GM23338 (cell line): ENCODE data around the gene GCNT2. TPM values are rescaled to one million over a fixed set of nuclear protein-coding genes. Genes with fewer than 3 reads are reported as not detected.
A peak's percentile ranks its signal among the peaks of the same experiment; 100 is the strongest.

ENCODE experiments used
- ATAC-seq: fragments of 200-7000 bp; cut with Tn5 transposase; 3 replicates; pipeline ENCODE4 v1.9.1; 2020
- DNase-seq: peaks from one replicate; pipeline ENCODE4 v3.0.0-alpha.2; 2015; ENCODE audit warnings: low spot score
- H2AFZ ChIP-seq: fragments of 200-600 bp; sonication (generic); 2 replicates; pipeline ENCODE4 v1.8.0; 2016; ENCODE audit warnings: antibody characterized with exemption, mild to moderate bottlenecking, moderate library complexity
- H3F3A ChIP-seq: fragments of 200-600 bp; sonication (generic); replicated peaks from 2 replicates; pipeline ENCODE4 v1.8.0; 2017; ENCODE audit warnings: antibody characterized with exemption, mixed run types, low read depth
- H3K27ac ChIP-seq: fragments of 200-600 bp; sonication (generic); 2 replicates; pipeline ENCODE4 v1.6.1; 2016; ENCODE audit warnings: low read depth
- H3K27me3 ChIP-seq: fragments of 200-600 bp; sonication (generic); 2 replicates; pipeline ENCODE4 v1.8.0; 2016; ENCODE audit warnings: mild to moderate bottlenecking, mixed run types, moderate library complexity; ENCODE audit not compliant: insufficient read depth
- H3K36me3 ChIP-seq: fragments of 200-600 bp; sonication (generic); 2 replicates; pipeline ENCODE4 v1.8.0; 2016; ENCODE audit warnings: mild to moderate bottlenecking; ENCODE audit not compliant: insufficient read depth
- H3K4me1 ChIP-seq: fragments of 200-600 bp; sonication (generic); 2 replicates; pipeline ENCODE4 v1.8.0; 2016; ENCODE audit warnings: mild to moderate bottlenecking, moderate library complexity; ENCODE audit not compliant: insufficient read depth
- H3K4me2 ChIP-seq: fragments of 200-600 bp; sonication (generic); 2 replicates; pipeline ENCODE4 v1.7.1; 2017; ENCODE audit warnings: mixed run types
- H3K4me3 ChIP-seq: fragments of 200-600 bp; sonication (generic); 2 replicates; pipeline ENCODE4 v1.6.1; 2016; ENCODE audit warnings: mixed run types
- H3K79me2 ChIP-seq: fragments of 200-600 bp; sonication (generic); replicated peaks from 2 replicates; pipeline ENCODE4 v1.8.0; 2017; ENCODE audit warnings: mild to moderate bottlenecking; ENCODE audit not compliant: insufficient read depth
- H3K9me2 ChIP-seq: fragments of 200-600 bp; sonication (generic); 2 replicates; pipeline ENCODE4 v1.8.0; 2017; ENCODE audit not compliant: insufficient read depth
- H4K20me1 ChIP-seq: fragments of 200-600 bp; sonication (generic); replicated peaks from 2 replicates; pipeline ENCODE4 v1.8.0; 2017; ENCODE audit warnings: mild to moderate bottlenecking; ENCODE audit not compliant: insufficient read depth
- H3K27ac Mint-ChIP-seq: 2 replicates; pipeline ENCODE4 v1.8.0; 2020; ENCODE audit warnings: inconsistent platforms, mild to moderate bottlenecking, moderate library complexity, mixed read lengths
- H3K27me3 Mint-ChIP-seq: 3 replicates; pipeline ENCODE4 v1.8.0; 2022; ENCODE audit warnings: low read depth, mild to moderate bottlenecking, moderate library complexity, mixed read lengths, inconsistent platforms; ENCODE audit not compliant: insufficient read depth, poor library complexity
- H3K36me3 Mint-ChIP-seq: 3 replicates; pipeline ENCODE4 v1.8.0; 2021; ENCODE audit warnings: low read depth, mild to moderate bottlenecking, inconsistent platforms, moderate library complexity, mixed read lengths
- H3K4me1 Mint-ChIP-seq: 3 replicates; pipeline ENCODE4 v1.8.0; 2020; ENCODE audit warnings: mild to moderate bottlenecking, inconsistent platforms, mixed read lengths
- H3K4me3 Mint-ChIP-seq: 3 replicates; pipeline ENCODE4 v1.8.0; 2021; ENCODE audit warnings: moderate library complexity, mild to moderate bottlenecking, inconsistent platforms, mixed read lengths
- H3K9me3 Mint-ChIP-seq: 3 replicates; pipeline ENCODE4 v1.8.0; 2020; ENCODE audit warnings: moderate library complexity, mild to moderate bottlenecking, inconsistent platforms, mixed read lengths
- EZH2phosphoT487 ChIP-seq: fragments of 200-600 bp; sonication (generic); IDR thresholded peaks from one replicate; pipeline ENCODE4 v1.8.1; 2018; ENCODE audit warnings: antibody characterized with exemption; ENCODE audit not compliant: unreplicated experiment
- JUNB ChIP-seq: IDR thresholded peaks from one replicate; pipeline ENCODE4 v1.6.1; 2016; ENCODE audit warnings: antibody characterized with exemption; ENCODE audit not compliant: unreplicated experiment
- REST ChIP-seq: IDR thresholded peaks from one replicate; pipeline ENCODE4 v1.6.1; 2018; ENCODE audit warnings: antibody characterized with exemption; ENCODE audit not compliant: unreplicated experiment
- ZNF462 ChIP-seq: fragments of 250-450 bp; sonication (Bioruptor Pico); IDR thresholded peaks from 2 replicates; pipeline ENCODE4 v1.5.0; 2020; ENCODE audit warnings: mild to moderate bottlenecking, moderate library complexity
- polyA plus RNA-seq: library from polyadenylated mRNA; unstranded; fragments of >200 nt; fragmentation: Nextera tagmentation; extraction: Ambion mirVana; gene quantifications from 2 replicates; pipeline ENCODE4 v1.2.1, GENCODE V29; 2016
- total RNA-seq: library from RNA; depleted of rRNA; stranded (reverse); fragments of >200 nt; shearing (Covaris generic); gene quantifications from 2 replicates; pipeline ENCODE4 v1.2.3, GENCODE V29; 2014

GCNT2 gene
- total and polyA plus RNA-seq, 2 experiments from 2014 or later = 28.3 to 137 TPM

- peaks cover 16% of the 10 kb centered on the region for H3K27me3 Mint-ChIP-seq
- H3K4me3 Mint-ChIP-seq = no peak overlapping the region
- peaks cover 13% of the 10 kb centered on the region for H4K20me1 ChIP-seq
- H3K9me2 ChIP-seq = no peaks in the 10 kb centered on the region
- peaks cover 28% of the 10 kb centered on the region for H3F3A ChIP-seq
- H3K4me1 ChIP-seq = peaks cover 83% of the 10 kb centered on the region
- H3K27me3 ChIP-seq = no peaks in the 10 kb centered on the region
- no peak overlapping the region for H3K4me3 ChIP-seq
- no peaks in the 10 kb centered on the region for H3K9me3 Mint-ChIP-seq
- TF ChIP-seq EZH2phosphoT487 (no peak), JUNB (no peak), ZNF462 (no peak), REST (no peak)
- H3K79me2 ChIP-seq = peaks cover 82% of the 10 kb centered on the region
- peak overlapping the region; percentile 87; the same call in 1 of the 2 replicates for H3K27ac ChIP-seq
- DNase-seq (no peak), ATAC-seq (no peak)
- no peaks in the 10 kb centered on the region for H3K36me3 ChIP-seq
- peaks cover 63% of the 10 kb centered on the region for H3K4me1 Mint-ChIP-seq
- no peak overlapping the region for H3K4me2 ChIP-seq
- peaks cover 41% of the 10 kb centered on the region for H3K36me3 Mint-ChIP-seq
- no peak overlapping the region for H2AFZ ChIP-seq
- no peak overlapping the region; the same call in 1 of the 2 replicates for H3K27ac Mint-ChIP-seq
These were observed 57.6 kb downstream of the GCNT2 start for GRCh38 chr6:10578723-10579122.
